Measurements from ENCODE around the gene THBS2.

DNA sequence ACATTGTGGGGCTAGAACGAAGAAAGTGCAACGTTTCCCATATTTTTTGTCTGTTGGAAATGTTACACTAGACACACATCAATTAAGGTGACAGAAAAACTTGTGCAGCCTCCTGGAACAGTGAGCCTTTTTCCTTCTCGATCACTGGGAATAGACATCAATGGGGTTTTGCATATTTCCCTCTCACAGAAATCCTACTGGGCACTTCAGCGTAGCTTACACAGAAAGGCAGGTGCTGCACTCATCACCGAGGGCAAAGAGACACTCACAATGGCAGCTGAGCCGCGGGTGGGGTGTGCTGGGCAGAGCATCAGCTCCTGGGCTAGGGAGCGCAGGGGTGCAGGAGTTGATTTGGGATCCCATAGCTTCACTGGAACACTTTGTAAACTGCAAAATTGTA, 64.5 kb downstream of the THBS2 start:
- no peak for TF ChIP-seq CTCF (IDR thresholded peaks at IDR 0.05)
- no peak for TF ChIP-seq EP300 (IDR thresholded peaks at IDR 0.05)
- TF ChIP-seq POLR2AphosphoS5 (IDR thresholded peaks at IDR 0.05), result no peak
